GM19238 (cell line): Measurements from ENCODE around the gene LRRC7.

ENCODE experiments used
- DNase-seq: peaks from one replicate; pipeline ENCODE4 v3.0.0; 2011; ENCODE audit warnings: low spot score; ENCODE audit not compliant: insufficient read length

LRRC7 gene

DNA sequence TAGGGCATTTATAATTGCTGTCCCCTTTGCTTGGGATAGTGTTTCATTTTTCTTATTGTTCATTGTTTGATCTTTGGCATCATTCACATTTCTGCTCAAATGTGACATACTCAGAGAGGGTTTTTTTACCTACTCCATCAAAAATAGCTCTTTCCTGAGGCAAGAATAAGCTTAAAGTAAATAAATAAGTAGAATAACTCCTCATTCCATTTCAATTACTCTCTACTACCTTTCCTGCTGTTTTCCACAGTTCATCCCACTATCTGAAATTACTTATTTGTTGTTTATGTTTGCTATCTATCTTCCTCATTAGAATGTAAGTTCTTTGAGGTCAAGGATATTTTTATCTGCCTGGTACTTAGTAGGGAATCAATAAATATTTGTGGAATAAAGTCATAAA lies 517.8 kb downstream of the LRRC7 start:
- no peak for DNase-seq

DNA sequence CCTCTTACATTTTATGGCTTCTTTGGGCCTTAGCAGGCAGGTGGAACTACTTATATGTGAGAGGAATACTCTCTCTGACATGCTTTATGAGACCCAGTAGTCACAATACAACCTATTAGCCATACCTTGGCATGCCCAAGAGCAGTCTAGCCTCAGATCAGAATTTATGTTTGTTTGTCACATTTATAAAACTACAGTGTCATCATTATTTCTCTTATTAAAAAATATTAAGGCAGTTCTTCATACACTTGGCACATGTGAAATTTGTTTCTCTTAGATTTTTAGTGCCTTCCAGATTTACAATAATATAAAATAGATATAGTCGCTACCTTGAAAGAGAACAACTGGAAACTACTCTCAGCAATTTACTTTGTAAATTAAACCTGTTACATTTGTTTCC lies 519.2 kb downstream of the LRRC7 start:
- DNase-seq: no peak

DNA sequence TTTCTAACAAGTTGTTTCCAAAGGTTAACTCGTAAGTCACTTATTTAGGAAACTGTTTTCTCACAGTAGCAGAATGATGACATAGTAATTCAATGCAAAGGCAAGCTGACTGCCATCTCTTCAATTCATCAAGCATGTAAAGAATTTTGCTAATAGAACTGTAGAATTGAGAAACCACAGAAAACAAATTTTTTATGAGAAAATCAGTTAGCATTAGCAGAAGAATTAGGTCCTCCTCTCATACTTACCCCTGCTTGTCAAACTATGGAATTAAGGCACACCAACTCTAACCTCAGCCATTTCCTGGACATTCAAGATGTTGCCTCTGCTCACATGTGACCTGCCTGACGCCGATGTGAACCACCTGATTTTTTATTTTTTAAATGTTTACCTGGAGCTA lies 522.4 kb downstream of the LRRC7 start:
- no peak for DNase-seq

DNA sequence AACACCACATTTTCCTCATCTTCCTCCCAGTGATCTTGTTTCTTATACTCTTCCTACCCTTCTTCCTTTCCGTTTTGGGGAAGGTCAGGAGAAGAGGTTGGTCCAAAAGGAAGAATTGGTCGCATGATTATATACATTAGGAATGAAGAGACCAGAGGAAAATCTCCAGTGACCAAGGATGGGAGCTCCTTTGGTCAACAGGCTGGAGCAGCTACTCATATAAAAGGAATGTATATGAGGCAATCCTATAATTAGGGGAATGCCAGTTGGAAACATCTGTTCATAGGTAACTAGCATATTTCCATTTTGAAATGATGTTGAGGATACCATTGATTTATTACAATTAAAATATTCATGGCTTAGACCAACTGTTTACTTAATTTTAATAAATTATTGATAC lies 523.2 kb downstream of the LRRC7 start:
- DNase-seq: no peak

DNA sequence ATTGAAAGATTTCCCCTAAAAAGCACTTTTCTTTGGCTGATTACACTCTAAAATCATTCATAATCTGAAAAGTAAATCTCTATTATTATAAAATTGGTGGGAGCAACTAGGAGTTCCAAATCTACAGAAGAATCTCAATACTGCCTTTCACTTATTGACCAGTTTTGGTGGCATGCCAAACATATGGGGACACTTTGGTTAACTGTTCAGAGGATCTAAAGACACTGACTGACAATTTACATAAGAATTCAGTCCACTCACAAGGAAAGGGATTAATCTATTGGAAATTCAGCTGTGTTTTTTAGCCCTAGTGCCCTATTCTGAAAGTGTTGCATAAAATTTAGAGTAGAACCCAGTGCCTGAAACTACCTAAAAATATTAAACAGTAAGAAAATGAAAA lies 524.1 kb downstream of the LRRC7 start:
- DNase-seq: no peak

DNA sequence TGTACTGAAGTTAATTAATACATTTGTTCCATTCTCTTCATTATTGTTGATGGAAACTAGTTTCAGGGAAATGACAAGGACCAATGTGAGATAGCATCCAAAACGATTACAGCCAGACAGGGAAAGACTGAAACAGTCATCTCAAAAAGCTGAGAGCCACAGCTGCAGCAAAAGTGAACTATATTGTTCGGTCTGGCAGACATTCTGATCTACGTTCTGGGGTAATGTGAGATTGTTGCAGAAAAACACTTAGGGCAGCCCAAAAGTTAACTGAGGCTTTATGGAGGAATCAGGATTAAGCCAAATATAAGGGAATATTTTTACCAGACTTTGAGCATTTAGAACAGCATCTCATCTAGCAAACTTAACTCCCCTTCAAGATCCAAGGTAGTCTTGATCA lies 524.8 kb downstream of the LRRC7 start:
- DNase-seq: no peak

DNA sequence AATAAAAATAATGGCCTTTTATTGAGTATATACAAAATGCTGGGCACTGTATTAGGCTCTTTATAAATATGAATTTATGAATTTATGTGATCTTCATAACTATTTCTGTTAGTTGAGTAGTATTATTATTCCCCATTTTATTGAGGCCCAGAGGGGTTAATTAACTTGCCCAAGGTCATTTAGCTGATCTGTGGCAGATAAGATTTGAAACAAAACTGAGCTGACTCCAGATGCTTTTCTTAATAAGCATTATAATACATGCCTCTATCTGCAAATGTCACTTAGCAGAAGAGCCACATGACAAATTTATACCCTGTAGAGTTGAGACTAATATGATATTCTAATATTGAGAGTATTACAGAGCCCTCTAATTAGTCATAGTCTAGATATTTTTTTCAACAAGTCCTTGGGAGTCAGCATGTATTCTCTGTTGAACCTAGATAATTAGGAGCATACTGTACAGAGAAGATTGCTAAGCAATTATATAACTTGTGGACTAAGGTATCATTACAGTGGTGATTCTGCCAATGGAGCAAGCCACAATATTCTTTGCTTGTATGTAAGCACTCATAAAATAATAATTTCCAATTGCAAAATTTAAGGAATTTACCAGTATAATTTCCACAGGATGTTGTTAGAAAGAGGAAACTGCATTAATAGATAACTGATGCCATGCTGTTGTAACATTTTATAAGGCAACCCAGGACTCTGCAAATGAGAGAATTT lies 525.7 kb downstream of the LRRC7 start:
- DNase-seq: no peak

DNA sequence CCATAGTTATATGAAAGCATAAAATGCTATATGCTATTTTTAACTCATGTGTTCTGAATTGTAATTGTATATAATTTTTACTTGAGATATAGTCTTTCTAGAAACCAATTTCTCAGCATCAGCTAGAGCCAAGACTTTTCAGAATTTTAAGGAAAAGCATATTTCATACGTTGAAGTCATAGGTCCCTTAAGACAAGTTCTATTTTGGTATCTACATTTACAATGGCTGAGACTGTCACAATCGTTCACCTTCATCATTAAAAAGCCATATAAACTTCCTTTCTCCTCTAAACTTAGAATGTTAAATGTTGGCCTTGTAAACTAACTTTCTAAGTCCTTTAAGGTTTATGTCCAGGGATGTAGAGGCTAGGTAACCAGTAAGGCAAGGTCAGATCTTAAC lies 533.5 kb downstream of the LRRC7 start:
- DNase-seq: no peak

DNA sequence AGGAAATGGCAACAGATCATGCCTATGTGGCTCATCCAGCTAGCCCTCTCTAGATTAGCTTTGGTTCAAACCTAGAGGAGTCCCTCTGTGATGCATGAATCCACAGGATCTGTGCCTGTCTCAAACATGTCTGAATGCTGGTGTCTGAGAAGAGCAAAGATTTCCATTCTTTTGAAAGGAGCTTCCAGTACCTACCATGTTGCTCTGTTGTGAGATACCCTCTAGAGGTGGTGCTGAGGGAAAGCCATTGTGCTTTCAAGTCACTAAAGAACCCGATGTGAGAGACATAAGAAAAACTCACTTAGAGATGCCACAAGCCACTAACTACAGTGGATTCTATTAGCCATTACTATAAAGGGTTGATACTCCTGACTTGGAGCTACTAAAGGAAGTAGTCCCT lies 534.1 kb downstream of the LRRC7 start:
- DNase-seq: no peak

DNA sequence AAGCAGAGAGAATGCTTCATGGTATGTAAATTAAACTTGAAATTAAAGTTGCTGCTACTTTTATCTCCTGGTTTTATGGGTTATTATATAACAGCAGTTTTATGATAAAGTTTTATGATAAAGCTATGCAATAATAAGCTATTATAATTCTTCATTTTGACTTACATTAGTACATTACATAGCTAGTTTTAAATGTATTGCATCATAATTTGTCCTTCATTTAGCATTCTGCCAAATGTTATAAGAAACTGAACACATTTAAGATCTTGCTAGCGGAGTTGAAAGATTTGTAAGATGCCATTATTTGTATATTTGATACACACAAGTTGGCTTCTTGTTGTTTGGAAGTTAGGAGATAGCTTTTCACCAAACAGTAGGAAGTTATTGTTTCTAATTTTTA lies 536.0 kb downstream of the LRRC7 start:
- DNase-seq: no peak

DNA sequence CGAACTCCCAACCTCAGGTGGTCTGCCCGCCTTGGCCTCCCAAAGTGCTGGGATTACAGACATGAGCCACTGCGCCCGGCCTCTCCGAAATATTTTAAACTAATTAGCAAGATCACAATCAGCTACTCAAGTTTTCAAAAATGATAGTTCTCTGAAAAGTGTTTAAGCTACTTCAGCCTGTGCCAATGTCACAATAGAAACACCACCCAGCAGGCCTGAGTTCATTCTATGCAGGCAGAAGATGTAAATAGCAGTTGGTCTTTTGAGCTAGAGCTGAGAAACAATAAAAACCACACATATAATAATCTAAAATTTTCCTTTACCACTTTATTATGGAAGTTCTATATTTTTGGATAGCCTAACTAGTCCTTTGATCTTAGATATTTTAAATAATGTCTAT lies 541.5 kb downstream of the LRRC7 start:
- DNase-seq: no peak

DNA sequence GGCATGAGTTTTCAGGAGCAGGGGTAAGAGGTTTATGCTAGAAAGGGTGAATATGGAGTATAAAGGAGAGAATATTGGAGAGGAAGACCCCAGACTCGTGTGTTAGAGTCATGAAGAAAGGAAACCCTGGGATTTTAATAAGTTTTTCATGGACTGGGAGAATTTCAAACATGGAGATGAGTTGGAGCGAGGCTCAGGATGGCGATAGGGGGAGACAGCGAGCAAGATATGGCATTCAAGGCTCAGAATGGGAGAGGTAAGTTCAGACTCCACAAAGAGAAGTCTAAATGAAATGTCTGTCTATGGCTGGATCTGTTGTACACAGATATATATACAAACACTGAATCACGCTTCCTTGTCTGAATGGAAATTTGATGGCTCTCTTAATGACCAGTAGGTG lies 545.1 kb downstream of the LRRC7 start:
- no peak for DNase-seq

DNA sequence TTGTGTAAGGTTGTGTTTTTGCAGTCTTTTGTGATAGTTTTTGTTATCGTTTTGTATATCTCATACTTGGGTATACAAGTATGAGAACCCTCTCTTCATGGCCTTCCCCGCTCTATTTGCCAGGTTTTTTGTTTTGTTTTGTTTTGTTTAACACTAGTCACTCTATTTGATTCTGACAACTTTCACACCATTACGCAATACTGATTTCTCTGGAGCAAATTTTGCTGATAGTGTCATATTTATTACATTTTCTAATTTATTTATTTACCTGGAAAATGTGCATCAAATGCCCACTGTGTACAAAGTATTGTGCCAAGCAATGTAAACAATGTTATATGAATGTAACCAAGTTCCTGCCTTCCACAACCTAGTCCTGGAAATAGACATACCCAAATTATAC lies 547.6 kb downstream of the LRRC7 start:
- no peak for DNase-seq

DNA sequence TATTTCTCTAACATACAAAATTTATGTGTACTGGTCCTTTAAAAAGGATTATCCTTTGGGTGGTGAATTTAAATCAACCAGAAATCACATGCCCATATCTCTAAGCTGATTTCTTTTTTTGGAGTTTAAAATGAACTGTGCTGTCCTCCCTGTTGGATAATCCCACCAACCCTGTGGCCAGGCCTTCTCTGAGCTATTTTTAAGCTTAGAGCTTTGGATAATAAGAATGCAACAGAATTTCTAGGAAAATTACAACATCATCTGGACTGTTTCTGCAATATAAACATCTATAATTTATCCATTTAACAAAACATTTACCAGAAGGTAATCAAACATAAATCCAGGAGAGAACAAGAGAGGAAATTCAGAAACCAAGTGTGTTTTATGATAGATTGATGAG lies 549.3 kb downstream of the LRRC7 start:
- no peak for DNase-seq

DNA sequence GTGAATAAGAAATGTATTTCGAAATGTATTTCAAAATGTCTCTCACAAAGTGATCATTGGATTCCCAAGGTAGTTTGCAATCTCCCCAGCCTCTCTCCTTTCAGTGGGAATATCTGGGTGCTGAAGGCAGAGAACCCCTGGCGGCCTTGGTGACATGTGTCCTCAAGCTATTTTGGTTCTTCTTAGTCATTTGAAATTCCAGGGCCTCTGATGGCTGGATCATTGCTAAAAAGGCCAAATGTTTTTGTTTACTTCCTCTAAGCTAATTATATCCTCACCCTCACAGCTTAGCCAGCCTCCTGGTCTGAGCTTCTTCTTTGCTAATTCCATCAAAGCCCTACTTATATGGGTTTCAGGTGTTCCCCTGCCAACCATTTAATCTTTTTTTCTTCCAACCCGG lies 566.4 kb downstream of the LRRC7 start:
- no peak for DNase-seq

DNA sequence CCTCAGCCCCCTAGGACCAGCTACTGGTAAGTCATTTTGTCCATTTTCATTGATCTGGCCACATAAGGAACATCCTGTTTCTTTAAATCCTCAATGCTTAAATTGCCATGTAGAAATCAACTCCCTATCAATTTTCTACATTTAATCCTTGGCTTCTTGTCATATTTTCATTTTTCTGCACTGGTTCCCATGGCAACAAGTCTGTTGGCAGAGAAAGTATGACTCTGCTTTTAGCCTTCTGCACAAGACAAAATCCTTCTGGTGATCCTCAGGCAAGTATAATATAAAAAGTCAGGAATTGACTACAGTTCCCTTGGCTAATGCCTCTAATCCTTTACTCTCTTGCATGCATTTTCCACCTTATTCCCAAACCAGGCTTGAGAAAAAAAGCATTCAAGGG lies 572.6 kb downstream of the LRRC7 start:
- DNase-seq: no peak

DNA sequence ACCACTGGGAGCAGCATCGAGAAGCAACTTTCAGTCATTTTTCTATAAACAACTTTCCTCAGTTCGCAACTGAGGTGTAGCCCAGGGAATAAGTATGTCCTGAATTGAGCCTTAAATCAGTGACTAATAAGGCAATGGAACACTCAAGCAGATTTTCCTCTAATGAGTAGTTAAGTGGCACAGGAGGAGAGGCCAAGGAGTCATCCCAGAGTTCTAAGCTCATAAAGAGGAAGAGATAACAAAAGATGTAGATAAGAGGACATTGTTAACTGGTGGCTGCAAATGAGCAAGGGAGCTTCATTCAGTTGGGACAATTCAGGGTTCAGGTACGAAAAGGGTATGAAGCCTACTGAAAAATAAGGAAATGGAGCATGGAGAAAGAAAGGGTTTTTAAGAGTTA lies 573.2 kb downstream of the LRRC7 start:
- no peak for DNase-seq

DNA sequence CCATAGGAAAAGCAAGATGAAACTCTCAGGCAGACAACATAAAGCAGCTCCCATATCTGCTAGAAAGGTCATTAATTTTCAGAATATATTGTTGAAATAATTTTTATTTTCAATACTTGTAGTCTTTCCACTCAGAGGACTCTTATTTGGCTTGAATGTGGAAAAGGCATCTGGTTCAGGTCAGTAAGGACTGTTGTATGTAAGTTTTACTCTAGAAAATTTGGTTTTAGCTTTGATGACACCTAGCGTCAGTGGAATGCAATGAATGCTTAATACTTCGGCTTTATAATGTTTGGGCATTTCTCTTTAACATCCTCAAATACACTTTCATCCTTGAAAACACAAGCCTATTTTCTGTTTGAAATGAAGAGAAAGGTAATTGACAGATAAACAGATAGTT lies 574.4 kb downstream of the LRRC7 start:
- no peak for DNase-seq

DNA sequence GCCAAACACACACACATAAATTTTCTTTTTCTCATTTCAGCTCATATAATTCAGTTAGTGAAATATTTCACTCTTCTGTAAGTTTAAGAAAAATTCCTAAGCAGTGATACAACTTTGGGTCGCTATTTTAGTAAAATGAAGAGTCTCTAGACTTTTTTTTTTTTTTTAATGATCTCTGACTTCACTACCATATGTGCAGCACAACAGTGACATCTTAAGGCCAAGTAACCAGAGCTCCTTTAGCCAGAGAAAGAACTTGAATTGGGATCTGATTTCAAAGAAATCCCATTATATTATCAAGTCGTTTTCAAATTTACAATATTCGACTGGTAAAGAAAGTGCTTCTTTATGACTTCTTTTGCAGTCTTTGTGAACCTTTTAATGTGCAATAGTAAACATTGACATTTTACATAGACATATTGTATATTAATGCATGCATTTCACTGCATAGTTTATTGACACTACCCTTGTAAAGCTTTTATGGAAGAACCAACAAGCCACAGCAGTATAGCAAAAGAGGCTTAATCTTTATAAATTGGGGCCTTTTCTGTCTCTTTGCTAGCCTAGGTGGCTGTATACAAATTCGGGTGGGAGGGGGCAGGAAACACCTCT lies 575.4 kb downstream of the LRRC7 start:
- DNase-seq: no peak

DNA sequence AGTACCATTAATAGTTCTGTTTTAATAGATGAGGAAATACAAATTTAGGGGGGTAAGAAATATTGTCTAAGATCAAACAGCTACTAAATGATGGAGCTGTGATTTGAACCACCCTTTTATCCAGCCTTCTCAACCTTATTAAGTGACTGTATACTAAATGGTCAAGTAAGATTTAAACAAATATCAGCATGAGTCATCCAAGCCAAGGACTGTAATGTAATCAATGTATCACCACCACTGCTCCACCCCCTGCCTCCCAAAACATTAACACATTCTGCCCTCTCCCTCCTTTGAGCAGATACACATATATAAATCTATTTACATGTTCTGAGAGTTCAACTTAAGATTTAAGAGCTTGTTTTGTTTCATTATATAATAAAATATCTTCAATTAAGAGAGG lies 578.8 kb downstream of the LRRC7 start:
- no peak for DNase-seq

DNA sequence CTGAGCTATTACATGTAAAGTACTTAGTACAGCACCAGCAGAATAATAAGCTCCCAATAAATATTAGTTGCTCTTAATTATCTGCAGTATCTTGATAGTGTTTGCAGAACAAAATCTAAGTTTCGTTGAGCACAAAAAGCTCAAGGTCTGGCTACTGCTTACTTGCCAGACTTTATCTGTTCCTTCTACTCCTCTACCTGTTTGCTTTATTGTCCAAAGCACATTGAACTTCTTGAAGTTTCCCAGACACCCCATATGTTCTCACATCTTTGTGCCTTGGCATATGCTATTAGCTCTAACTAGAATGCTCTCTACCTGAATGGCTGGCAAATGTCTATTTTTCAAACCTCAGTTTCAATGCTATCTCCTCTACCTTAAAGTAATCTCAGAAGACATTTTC lies 582.7 kb downstream of the LRRC7 start:
- no peak for DNase-seq

DNA sequence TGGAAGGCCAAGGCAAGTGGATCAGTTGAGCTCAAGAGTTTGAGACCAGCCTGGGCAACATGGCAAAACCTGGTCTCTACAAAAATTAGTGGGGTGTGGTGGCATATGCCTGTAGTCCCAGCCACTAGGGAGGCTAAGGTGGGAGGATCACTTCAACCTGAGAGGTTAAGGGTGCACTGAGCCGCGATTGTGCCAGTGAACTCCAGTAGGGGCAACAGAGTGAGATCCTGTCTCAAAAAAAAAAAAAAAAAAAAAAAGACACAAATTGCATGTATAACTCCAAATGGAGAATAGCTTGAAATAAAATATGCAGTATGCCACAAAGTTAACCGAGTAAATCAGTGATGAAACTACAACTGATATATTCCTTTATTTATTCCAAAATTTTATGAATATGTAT lies 586.0 kb downstream of the LRRC7 start:
- DNase-seq: no peak

DNA sequence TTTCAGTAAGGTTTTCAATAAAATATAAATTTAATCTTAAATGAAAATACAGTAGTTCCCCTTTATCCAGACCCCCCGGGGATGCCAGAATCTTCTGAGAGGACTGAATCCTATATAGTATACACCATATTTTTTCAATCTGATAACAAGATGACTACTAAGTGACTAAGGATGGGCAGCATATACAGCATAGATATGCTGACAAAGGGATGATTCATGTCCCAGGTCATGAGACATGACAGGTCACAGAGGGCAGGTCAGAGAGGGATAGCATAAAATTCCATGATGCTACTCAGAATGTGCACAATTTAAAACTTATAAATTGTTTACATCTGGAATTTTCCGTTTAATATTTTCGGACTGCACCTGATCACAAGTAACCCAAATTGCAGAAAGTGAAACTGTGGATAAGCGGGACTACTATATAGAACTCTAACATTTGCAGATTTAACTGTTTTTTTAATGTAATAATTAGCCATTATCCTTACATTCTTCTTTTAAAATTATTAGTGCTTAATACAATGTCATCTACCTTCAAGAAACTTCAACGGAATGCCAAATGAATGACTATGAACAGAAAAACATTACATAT lies 588.9 kb downstream of the LRRC7 start:
- no peak for DNase-seq
